K562 treated with DMSO at 1 percent for 48 hours (cell line): ENCODE measurements around the gene KHDRBS2. TPM values are rescaled to one million over a fixed set of nuclear protein-coding genes. Genes with fewer than 3 reads are reported as not detected.

Source experiments
- total RNA-seq: library from RNA; unstranded; fragments of 300-600 nt; gene quantifications from 2 replicates; pipeline ENCODE4 v1.2.3, GENCODE V29; 2022; ENCODE audit warnings: low replicate concordance; ENCODE audit errors: extremely low read depth

KHDRBS2 gene
- not detected in 2 replicates for total RNA-seq

GRCh38 chr6:62285612-62286469 is at the start of gene KHDRBS2:
Gene KHDRBS2 (minus strand): TSS chr6:62286225.

